Karpas-422 (cell line): ENCODE measurements around the gene OR10A4. TPM values are rescaled to one million over a fixed set of nuclear protein-coding genes. Genes with fewer than 3 reads are reported as not detected.

Experiments used
- DNase-seq: peaks from one replicate; pipeline ENCODE4 v3.0.0-alpha.2; 2015
- H2AFZ ChIP-seq: fragments of 200-600 bp; sonication (generic); 2 replicates; pipeline ENCODE4 v1.6.1; 2014; ENCODE audit warnings: antibody characterized with exemption, low read length, mixed read lengths
- H3K27ac ChIP-seq: fragments of 200-600 bp; sonication (generic); 2 replicates; pipeline ENCODE4 v1.5.1; 2014; ENCODE audit warnings: mild to moderate bottlenecking, low read length, moderate library complexity
- H3K27me3 ChIP-seq: fragments of 200-600 bp; sonication (generic); 2 replicates; pipeline ENCODE4 v1.6.1; 2014; ENCODE audit warnings: low read length, mixed read lengths
- H3K36me3 ChIP-seq: fragments of 200-600 bp; sonication (generic); 2 replicates; pipeline ENCODE4 v1.6.1; 2014; ENCODE audit warnings: low read length, mixed read lengths; ENCODE audit not compliant: insufficient read depth
- H3K4me1 ChIP-seq: fragments of 200-600 bp; sonication (generic); 2 replicates; pipeline ENCODE4 v1.6.1; 2014; ENCODE audit warnings: mild to moderate bottlenecking, low read length, mixed read lengths
- H3K4me2 ChIP-seq: fragments of 200-600 bp; sonication (generic); 2 replicates; pipeline ENCODE4 v1.6.1; 2014; ENCODE audit warnings: low read length, low read depth, mild to moderate bottlenecking; ENCODE audit not compliant: poor library complexity, severe bottlenecking
- H3K4me3 ChIP-seq: fragments of 200-600 bp; sonication (generic); 2 replicates; pipeline ENCODE4 v1.5.1; 2014; ENCODE audit warnings: mild to moderate bottlenecking, antibody characterized with exemption, low read length, mixed read lengths
- H3K79me2 ChIP-seq: fragments of 200-600 bp; sonication (generic); 2 replicates; pipeline ENCODE4 v1.6.1; 2014; ENCODE audit warnings: mild to moderate bottlenecking, low read length, mixed read lengths
- H3K9ac ChIP-seq: fragments of 200-600 bp; sonication (generic); 2 replicates; pipeline ENCODE4 v1.6.0; 2014; ENCODE audit warnings: low read length
- H3K9me2 ChIP-seq: fragments of 200-600 bp; sonication (generic), shearing (Covaris generic); replicated peaks from 2 replicates; pipeline ENCODE4 v1.6.0; 2014; ENCODE audit warnings: mild to moderate bottlenecking, low read length, moderate library complexity; ENCODE audit not compliant: insufficient read depth
- H3K9me3 ChIP-seq: fragments of 300-700, 200-600 bp; sonication (generic); 2 replicates; pipeline ENCODE4 v1.6.1; 2014; ENCODE audit warnings: low read length, mixed read lengths
- H4K20me1 ChIP-seq: fragments of 200-600 bp; sonication (generic); 2 replicates; pipeline ENCODE4 v1.6.1; 2014; ENCODE audit warnings: mild to moderate bottlenecking, antibody characterized with exemption, low read length, low read depth; ENCODE audit not compliant: insufficient read depth
- total RNA-seq: library from RNA; depleted of rRNA; stranded (reverse); fragments of >200 nt; shearing (Covaris generic); gene quantifications from 2 replicates; pipeline ENCODE4 v1.2.3, GENCODE V29; 2014; ENCODE audit warnings: low replicate concordance; rRNA removed

OR10A4 gene
- total RNA-seq, 1 experiment from 2014 or later: not detected

DNA sequence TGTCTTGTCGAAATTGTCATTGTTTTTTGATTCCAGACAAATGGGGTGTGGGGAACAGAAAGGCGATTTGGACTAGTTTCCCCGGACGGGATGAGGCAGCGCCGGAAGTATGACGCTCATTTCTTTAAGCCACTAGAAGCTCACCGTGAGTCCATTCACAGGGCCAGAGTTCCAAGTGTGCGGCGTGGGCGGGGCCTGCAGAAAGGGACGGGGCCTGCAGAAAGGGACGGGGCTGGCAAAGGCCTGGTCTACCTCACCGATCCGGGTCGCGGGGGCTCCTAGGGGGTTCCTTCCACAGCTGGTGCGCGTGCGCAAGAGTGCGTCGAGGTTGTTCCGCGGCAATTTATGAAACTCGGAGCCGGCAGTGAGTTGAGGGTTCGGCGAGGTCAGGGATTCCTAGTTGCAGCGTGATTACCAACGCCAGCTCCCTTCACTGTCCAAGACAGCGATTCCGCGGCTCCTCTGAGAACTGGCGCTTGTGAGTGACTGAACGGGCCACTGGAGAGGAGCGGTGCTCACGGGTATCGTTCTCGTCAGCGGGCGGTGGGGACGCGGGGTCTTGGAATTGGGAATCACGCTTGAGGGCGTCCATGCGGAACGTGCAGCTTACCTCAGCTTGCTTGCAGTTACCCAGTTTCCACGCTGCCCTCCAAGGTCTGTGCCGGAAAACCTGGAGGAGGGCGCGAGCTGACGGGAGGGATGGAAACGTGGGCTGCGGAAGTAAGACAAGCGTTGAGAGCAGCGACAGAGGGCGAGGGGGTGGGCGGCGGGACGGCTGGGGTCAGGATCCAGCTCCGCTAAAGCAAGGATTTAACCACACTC, 50.0 kb downstream of the OR10A4 start, which contains the start of gene ZNF215:
TSS of gene ZNF215 (plus strand) at position 219 of the 822 bp plus-strand sequence. CDS start 5,847 bp downstream, outside the sequence.
- peak within 1 kb of the TSS; percentile 86 for H3K9ac ChIP-seq
- peaks cover 25% of the 10 kb centered on the region for H3K4me1 ChIP-seq
- H2AFZ ChIP-seq: peak within 1 kb of the TSS; percentile 98
- H3K4me2 ChIP-seq: peak within 1 kb of the TSS; percentile 80
- no peaks in the 10 kb centered on the region for H3K9me2 ChIP-seq
- peaks cover 24% of the 10 kb centered on the region for H3K79me2 ChIP-seq
- peaks cover 14% of the 10 kb centered on the region for H3K36me3 ChIP-seq
- no peaks in the 10 kb centered on the region for H3K9me3 ChIP-seq
- H3K27ac ChIP-seq: peak within 1 kb of the TSS; percentile 41
- H3K4me3 ChIP-seq: peak within 1 kb of the TSS; percentile 87
- DNase-seq: peak; percentile 94
- no peaks in the 10 kb centered on the region for H4K20me1 ChIP-seq
- no peaks in the 10 kb centered on the region for H3K27me3 ChIP-seq

DNA sequence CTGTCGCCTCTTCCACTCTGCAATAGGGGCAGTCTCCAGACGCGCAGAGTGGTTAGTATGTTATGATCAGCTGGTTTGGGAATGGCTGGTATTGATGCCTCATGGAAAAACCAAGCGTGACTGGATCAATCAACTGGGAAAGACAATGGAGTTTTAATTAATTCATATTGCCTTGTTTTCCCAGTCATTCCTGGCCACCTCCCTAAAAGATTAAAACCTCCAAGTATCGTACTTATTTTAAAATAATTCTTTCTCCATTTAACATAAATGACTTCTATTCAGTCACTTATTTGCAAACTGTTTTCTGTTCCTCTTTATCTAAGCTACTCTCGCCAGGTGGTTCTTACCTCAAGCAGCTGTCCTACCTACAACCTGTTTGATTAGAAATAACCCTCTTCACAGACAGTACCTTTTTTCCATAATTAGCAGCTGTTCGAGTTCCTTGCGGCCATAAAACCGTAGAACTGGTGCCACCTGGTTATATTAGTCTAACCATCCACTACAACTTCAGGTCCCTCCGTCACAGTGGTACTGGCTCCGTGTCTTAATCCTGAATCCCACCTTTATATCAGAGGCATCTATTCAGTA, 50.7 kb downstream of the OR10A4 start:
- DNase-seq: peak; percentile 83
- Histone ChIP-seq H3K79me2 (peaks cover 28% of the 10 kb centered on the region), H2AFZ (peak overlapping the region; percentile 98; the same call in 1 of the 2 replicates), H3K27ac (peak overlapping the region; percentile 41), H3K9ac (peak overlapping the region; percentile 86), H3K4me1 (peaks cover 25% of the 10 kb centered on the region), H3K9me3 (no peaks in the 10 kb centered on the region), H3K9me2 (no peaks in the 10 kb centered on the region), H3K27me3 (no peaks in the 10 kb centered on the region), H4K20me1 (no peaks in the 10 kb centered on the region), H3K36me3 (peaks cover 20% of the 10 kb centered on the region), H3K4me2 (peak overlapping the region; percentile 80), H3K4me3 (peak overlapping the region; percentile 87)

Other genes starting within 250 kb of the OR10A4 start
- 0.04 and 0.11 TPM in 2 replicates for gene DCHS1, start 220.8 kb upstream of the OR10A4 start, total RNA-seq
- 55.4 and 67.3 TPM in 2 replicates for gene MRPL17, start 193.3 kb upstream of the OR10A4 start, total RNA-seq
- gene OR2AG2, start 104.6 kb upstream of the OR10A4 start, total RNA-seq: 0.22 and 0.48 TPM in 2 replicates
- gene OR2AG1, start 93.6 kb upstream of the OR10A4 start, total RNA-seq: not detected in 2 replicates
- 0.54 and 2.9 TPM in 2 replicates for gene OR6A2, start 76.9 kb upstream of the OR10A4 start, total RNA-seq
- gene OR10A5, start 30.9 kb upstream of the OR10A4 start, total RNA-seq: not detected in 2 replicates
- gene OR10A2, start 13.6 kb upstream of the OR10A4 start, total RNA-seq: not detected in 2 replicates
- 0.36 and 0.71 TPM in 2 replicates for gene OR2D2, start 15.9 kb downstream of the OR10A4 start, total RNA-seq
- not detected in 2 replicates for gene OR2D3, start 44.4 kb downstream of the OR10A4 start, total RNA-seq
- gene ZNF215, start 49.8 kb downstream of the OR10A4 start, total RNA-seq: 12.3 and 26.9 TPM in 2 replicates
- not detected in 2 replicates for gene ZNF214, start 143.7 kb downstream of the OR10A4 start, total RNA-seq
- gene NLRP14, start 143.9 kb downstream of the OR10A4 start, total RNA-seq: 0.19 and 0.51 TPM in 2 replicates
- 0.14 TPM in 1 of 2 replicates, not detected in the other for gene RBMXL2, start 212.4 kb downstream of the OR10A4 start, total RNA-seq